HepG2 (cell line): ENCODE data around the gene PRRC2A. TPM values are rescaled to one million over a fixed set of nuclear protein-coding genes. Genes with fewer than 3 reads are reported as not detected.
A peak's percentile ranks its signal among the peaks of the same experiment; 100 is the strongest.

Source experiments
- CREM ChIP-seq, 2 experiments: sonication (generic) in 1 of 2; formaldehyde crosslinking in 1 of 2; IDR thresholded peaks; 2 replicates each; pipeline versions ENCODE4 v1.4.0 to v1.6.1; 2016 to 2020; ENCODE audit warnings: antibody characterized with exemption in 1 of 2, mild to moderate bottlenecking in 1 of 2, missing genetic modification reagents in 1 of 2
- ELF3 ChIP-seq: IDR thresholded peaks from 2 replicates; pipeline ENCODE4 v1.6.1; 2016; ENCODE audit warnings: missing genetic modification reagents, missing compliant biosample characterization
- FOXP4 ChIP-seq: sonication (generic); formaldehyde crosslinking; IDR thresholded peaks from 2 replicates; pipeline ENCODE4 v1.4.0; 2020; ENCODE audit warnings: missing genetic modification reagents
- HHEX ChIP-seq: IDR thresholded peaks from 2 replicates; pipeline ENCODE4 v1.6.1; 2016; ENCODE audit warnings: control low read depth
- HMG20B ChIP-seq: conservative IDR thresholded peaks from 2 replicates; pipeline ENCODE4 v1.6.1; 2016; ENCODE audit warnings: missing genetic modification reagents, missing compliant biosample characterization
- MAFG ChIP-seq: sonication (generic); formaldehyde crosslinking; IDR thresholded peaks from 2 replicates; pipeline ENCODE4 v1.5.1; 2020; ENCODE audit warnings: mild to moderate bottlenecking, missing genetic modification reagents
- MLXIP ChIP-seq: sonication (generic); formaldehyde crosslinking; IDR thresholded peaks from 2 replicates; pipeline ENCODE4 v1.9.0; 2021; ENCODE audit warnings: missing genetic modification reagents, borderline replicate concordance
- MTA3 ChIP-seq: sonication (generic); formaldehyde crosslinking; IDR thresholded peaks from 2 replicates; pipeline ENCODE4 v1.4.0; 2020; ENCODE audit warnings: missing genetic modification reagents
- RCOR2 ChIP-seq: IDR thresholded peaks from 2 replicates; pipeline ENCODE4 v1.6.1; 2016; ENCODE audit warnings: missing biosample characterization, missing genetic modification reagents
- RELA ChIP-seq: sonication (generic); formaldehyde crosslinking; IDR thresholded peaks from 2 replicates; pipeline ENCODE4 v1.4.0; 2020; ENCODE audit warnings: missing genetic modification reagents
- RNF2 ChIP-seq: fragments of 450-650 bp; conservative IDR thresholded peaks from 2 replicates; pipeline ENCODE4 v1.6.1; 2016; ENCODE audit warnings: low read depth
- SMAD1 ChIP-seq: sonication (generic); formaldehyde crosslinking; IDR thresholded peaks from 2 replicates; pipeline ENCODE4 v1.4.0; 2020; ENCODE audit warnings: missing genetic modification reagents, low read depth, mild to moderate bottlenecking, borderline replicate concordance
- TAF15 ChIP-seq: fragments of 200-400 bp; formaldehyde crosslinking; IDR thresholded peaks from one replicate; pipeline ENCODE4 v1.6.1; 2018; ENCODE audit warnings: mild to moderate bottlenecking, low read depth, low read length; ENCODE audit not compliant: poor library complexity, severe bottlenecking
- TCF12 ChIP-seq, 2 experiments: fragments of 450-650 bp in 1 of 2; sonication (generic) in 1 of 2; formaldehyde crosslinking in 1 of 2; IDR thresholded peaks; 2 replicates each; pipeline versions ENCODE4 v1.6.1 to v1.8.0; 2017 to 2022; ENCODE audit warnings: antibody characterized with exemption in 1 of 2, mild to moderate bottlenecking in 1 of 2, missing genetic modification reagents in 1 of 2, moderate library complexity in 1 of 2
- ZBTB44 ChIP-seq: sonication (generic); formaldehyde crosslinking; IDR thresholded peaks from 2 replicates; pipeline ENCODE4 v1.4.0; 2020; ENCODE audit warnings: missing genetic modification reagents
- ZNF335 ChIP-seq: sonication (generic); formaldehyde crosslinking; IDR thresholded peaks from 2 replicates; pipeline ENCODE4 v1.4.0; 2020; ENCODE audit warnings: missing genetic modification reagents
- ZNF451 ChIP-seq: sonication (generic); formaldehyde crosslinking; IDR thresholded peaks from 2 replicates; pipeline ENCODE4 v1.5.0; 2020; ENCODE audit warnings: mild to moderate bottlenecking, missing genetic modification reagents
- ZNF629 ChIP-seq: sonication (generic); formaldehyde crosslinking; conservative IDR thresholded peaks from 2 replicates; pipeline ENCODE4 v1.5.0; 2020; ENCODE audit warnings: missing genetic modification reagents
- ZNF7 ChIP-seq: IDR thresholded peaks from 2 replicates; pipeline ENCODE4 v1.6.1; 2016; ENCODE audit warnings: missing biosample characterization, missing genetic modification reagents
- ZNF761 ChIP-seq: sonication (generic); formaldehyde crosslinking; conservative IDR thresholded peaks from 2 replicates; pipeline ENCODE4 v1.4.0; 2020; ENCODE audit warnings: mild to moderate bottlenecking, missing genetic modification reagents
- polyA plus RNA-seq, 8 experiments: library from polyadenylated mRNA; depleted of rRNA in 3 of 8; stranded (reverse) in 7 of 8; unstranded in 1 of 8; fragments of >200 nt; fragmentation: Illumina TruSeq in 4 of 8; extraction: Trizol in 4 of 8; gene quantifications; 2 replicates each; pipeline versions ENCODE4 v1.2.1 to v1.2.3, GENCODE V29; 2011 to 2016; ENCODE audit warnings: low read depth in 4 of 8, missing spikeins in 1 of 8, mixed read lengths in 1 of 8; ENCODE audit not compliant: insufficient read depth in 1 of 8
- total RNA-seq, 5 experiments: library from RNA; depleted of rRNA; stranded (reverse); fragments of >200 nt; fragmentation: Illumina TruSeq; extraction: Trizol; gene quantifications; 2 replicates each; pipeline ENCODE4 v1.2.3, GENCODE V29; 2016; ENCODE audit warnings: low read depth in 1 of 5
- TF ChIP-seq, protein P1 (sequence below): sonication (generic); formaldehyde crosslinking; IDR thresholded peaks from 2 replicates; pipeline ENCODE4 v1.8.0; 2022; ENCODE audit warnings: mild to moderate bottlenecking, missing genetic modification reagents, moderate library complexity
- TF ChIP-seq, protein P2 (sequence below): sonication (generic); formaldehyde crosslinking; IDR thresholded peaks from 2 replicates; pipeline ENCODE4 v1.4.0; 2020; ENCODE audit warnings: missing genetic modification reagents; ENCODE audit errors: not compliant biosample characterization

PRRC2A gene
- total and polyA plus RNA-seq, 2 of the 13 experiments (the other 11 are each of a cell fraction or from before 2014, with no cell fraction given): 38.9 to 47.4 TPM

DNA sequence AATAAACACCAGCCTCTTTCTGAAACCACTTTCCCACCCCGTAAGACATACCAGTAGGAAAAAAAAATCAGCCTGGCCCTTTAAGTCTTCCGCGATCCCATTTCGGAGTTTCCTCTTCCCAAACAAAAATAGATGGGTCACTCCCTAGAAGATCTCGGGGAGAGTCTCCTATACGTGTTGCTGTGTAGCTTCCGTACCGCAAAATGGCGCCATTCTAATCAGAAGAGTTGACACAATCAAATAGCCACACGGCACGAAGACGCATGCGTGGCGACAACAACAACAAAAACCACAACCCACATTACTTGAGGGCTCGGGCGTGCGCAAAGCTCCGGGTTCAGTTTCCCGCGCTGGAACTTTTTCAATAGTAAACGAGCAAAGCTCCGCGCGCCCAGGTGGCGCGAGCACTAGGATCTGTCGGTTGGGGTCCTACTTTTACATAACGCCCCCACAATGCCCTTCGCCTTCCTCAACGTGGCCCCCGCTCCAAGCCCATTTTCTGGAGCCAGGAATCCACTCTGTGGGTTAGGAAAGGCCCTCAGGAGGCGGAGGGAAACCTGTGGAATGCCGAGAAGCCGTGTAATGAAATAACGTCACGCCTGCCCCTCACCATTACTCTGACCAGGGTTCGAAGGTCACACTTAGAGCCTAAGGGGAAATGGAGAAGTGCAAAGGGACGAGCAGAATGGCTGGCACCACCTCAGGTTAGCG lies 44.4 kb downstream of the PRRC2A start, which contains the start of gene GPANK1 (continued):
- TF ChIP-seq, protein P1, sequence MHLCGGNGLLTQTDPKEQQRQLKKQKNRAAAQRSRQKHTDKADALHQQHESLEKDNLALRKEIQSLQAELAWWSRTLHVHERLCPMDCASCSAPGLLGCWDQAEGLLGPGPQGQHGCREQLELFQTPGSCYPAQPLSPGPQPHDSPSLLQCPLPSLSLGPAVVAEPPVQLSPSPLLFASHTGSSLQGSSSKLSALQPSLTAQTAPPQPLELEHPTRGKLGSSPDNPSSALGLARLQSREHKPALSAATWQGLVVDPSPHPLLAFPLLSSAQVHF: no peak
- TF ChIP-seq HMG20B (CRISPR knock-in tag) (no peak; the same call in 1 of the 2 replicates), ZNF451 (CRISPR knock-in tag) (peak; percentile 9; the same call in 1 of the 2 replicates), RELA (CRISPR knock-in tag) (no peak), ZNF629 (CRISPR knock-in tag) (no peak), ZNF335 (peak; percentile 97), SMAD1 (CRISPR knock-in tag) (no peak), MAFG (no peak), ELF3 (CRISPR knock-in tag) (0 out of 2 replicates have a peak, but pooled peaks have one; percentile 39), MTA3 (CRISPR knock-in tag) (no peak), CREM (IDR thresholded peaks at IDR 0.05) (peak; percentile 59), CREM (CRISPR knock-in tag; IDR thresholded peaks at IDR 0.05) (no peak), TCF12 (IDR thresholded peaks at IDR 0.05) (no peak), TCF12 (CRISPR knock-in tag; IDR thresholded peaks at IDR 0.05) (no peak), HHEX (peak; percentile 46), ZNF7 (CRISPR knock-in tag) (peak; percentile 35; the same call in 1 of the 2 replicates), MLXIP (CRISPR knock-in tag) (peak; percentile 39; the same call in 1 of the 2 replicates), ZNF761 (CRISPR knock-in tag) (no peak; the same call in 1 of the 2 replicates), ZBTB44 (CRISPR knock-in tag) (no peak), RCOR2 (no peak), TAF15 (no peak), FOXP4 (CRISPR knock-in tag) (peak; percentile 67; the same call in 1 of the 2 replicates), RNF2 (no peak)
- TF ChIP-seq, protein P2, sequence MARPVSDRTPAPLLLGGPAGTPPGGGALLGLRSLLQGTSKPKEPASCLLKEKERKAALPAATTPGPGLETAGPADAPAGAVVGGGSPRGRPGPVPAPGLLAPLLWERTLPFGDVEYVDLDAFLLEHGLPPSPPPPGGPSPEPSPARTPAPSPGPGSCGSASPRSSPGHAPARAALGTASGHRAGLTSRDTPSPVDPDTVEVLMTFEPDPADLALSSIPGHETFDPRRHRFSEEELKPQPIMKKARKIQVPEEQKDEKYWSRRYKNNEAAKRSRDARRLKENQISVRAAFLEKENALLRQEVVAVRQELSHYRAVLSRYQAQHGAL: no peak
